Mesodermal cell (in vitro differentiated cells): Measurements from ENCODE around the gene RYR3. TPM values are rescaled to one million over a fixed set of nuclear protein-coding genes. Genes with fewer than 3 reads are reported as not detected.

Experiments
- H3K27ac ChIP-seq: 2 replicates; pipeline ENCODE4 v1.7.0; 2013; ENCODE audit warnings: mild to moderate bottlenecking, low read depth, low read length, moderate library complexity; ENCODE audit not compliant: severe bottlenecking
- H3K36me3 ChIP-seq: 2 replicates; pipeline ENCODE4 v1.7.1; 2013; ENCODE audit warnings: mild to moderate bottlenecking, low read length, moderate library complexity; ENCODE audit not compliant: control insufficient read depth, insufficient read depth
- H3K4me1 ChIP-seq: one replicate; pipeline ENCODE4 v1.7.1; 2013; ENCODE audit warnings: mild to moderate bottlenecking, low read length; ENCODE audit not compliant: insufficient read depth, control insufficient read depth, poor library complexity, severe bottlenecking
- H3K4me3 ChIP-seq: 2 replicates; pipeline ENCODE4 v1.7.0; 2013; ENCODE audit warnings: low read length, control low read depth, mild to moderate bottlenecking; ENCODE audit not compliant: insufficient read depth, poor library complexity, severe bottlenecking; ENCODE audit errors: extremely low read depth
- H3K9me3 ChIP-seq: 2 replicates; pipeline ENCODE4 v1.7.1; 2013; ENCODE audit warnings: mild to moderate bottlenecking, low read length, moderate library complexity; ENCODE audit not compliant: control insufficient read depth
- WGBS, 2 experiments: methylation state at CpG; one replicate each; pipeline ENCODE4 v1.1.5; 2013; ENCODE audit warnings: missing lambda C conversion rate in 2 of 2; ENCODE audit not compliant: insufficient coverage in 2 of 2; 5-methylcytosine and 5-hydroxymethylcytosine counted together
- polyA plus RNA-seq, 2 experiments: library from polyadenylated mRNA; stranded (reverse); fragments of 50-300 nt; gene quantifications; one replicate each; pipeline ENCODE4 v1.2.3, GENCODE V29; 2013

Gene RYR3
- 1.5 TPM for polyA plus RNA-seq (2013, experiment 1 of 2)
- 1.2 TPM for polyA plus RNA-seq (2013, experiment 2 of 2)

DNA sequence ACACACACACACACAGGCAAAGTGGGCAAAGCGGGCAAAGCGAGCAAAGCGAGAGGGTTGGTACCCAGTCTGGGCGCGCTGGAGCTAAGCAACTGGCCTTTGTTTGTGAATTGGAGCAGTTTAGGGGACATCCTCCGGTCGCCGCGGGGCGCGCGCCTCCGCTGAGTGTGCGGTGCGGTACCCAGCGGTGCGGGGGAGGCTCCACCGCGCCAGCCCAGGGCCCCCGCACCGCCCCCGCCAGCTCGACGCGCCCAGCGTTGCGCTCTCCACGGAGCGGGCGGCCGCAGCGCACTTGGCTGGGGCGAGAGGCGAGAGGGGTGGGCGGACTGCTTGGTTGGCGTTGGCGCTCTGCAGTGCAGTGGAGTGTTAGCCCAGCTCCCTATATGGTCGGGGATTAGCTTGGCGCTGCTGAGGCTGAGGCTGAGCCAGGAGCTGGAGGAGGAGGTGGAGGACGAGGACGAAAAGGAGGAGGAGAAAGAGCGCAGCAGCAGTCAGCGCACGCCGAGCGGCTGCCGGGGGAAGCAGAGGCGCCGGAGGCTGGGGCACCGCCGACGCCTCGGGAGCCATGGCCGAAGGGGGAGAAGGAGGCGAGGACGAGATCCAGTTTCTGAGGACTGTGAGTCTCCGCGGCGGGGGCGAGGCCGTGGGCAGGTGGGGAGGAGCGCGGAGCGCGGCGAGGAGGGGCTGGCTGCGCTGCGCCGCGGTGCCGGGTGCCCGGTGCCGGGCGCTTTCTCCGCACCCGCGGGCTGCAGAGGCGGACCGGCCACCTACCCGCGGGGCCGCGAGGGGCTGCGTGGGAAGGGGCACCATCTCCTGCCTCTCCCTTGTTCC lies at the start of gene RYR3:
TSS of gene RYR3 (plus strand) at position 487 of the 831 bp plus-strand sequence. CDS start at position 566, 79 bp downstream.
- no peak within 1 kb of the TSS for H3K27ac ChIP-seq
- WGBS, 2 experiments, result 0 to 1% methylated on average over 51 to 73 of the region's 84 CpGs
- H3K4me3 ChIP-seq, result peak within 1 kb of the TSS; percentile 46
- H3K4me1 ChIP-seq, result no peaks in the 10 kb centered on the region
- no peaks in the 10 kb centered on the region for H3K9me3 ChIP-seq
- H3K36me3 ChIP-seq, result no peaks in the 10 kb centered on the region

DNA sequence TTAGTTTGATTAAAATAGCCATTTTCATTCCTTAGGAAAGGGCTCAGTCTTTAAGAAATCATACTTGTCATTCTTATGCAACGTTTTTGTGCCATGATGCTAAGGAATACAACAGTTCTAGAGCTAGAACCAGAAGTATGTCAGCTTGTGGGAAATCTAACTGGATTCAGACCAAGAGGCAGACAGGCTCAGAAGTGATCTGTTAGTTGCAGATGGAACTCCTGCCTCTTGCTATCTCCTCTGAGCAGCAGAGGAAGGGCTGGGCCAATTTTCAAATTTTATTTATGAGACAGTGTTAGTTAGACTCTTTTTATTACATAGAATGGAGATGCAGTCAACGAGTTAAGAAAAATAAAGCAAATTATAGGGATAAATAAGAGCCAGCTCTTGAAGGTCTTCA lies 48.5 kb upstream of the RYR3 start:
- Histone ChIP-seq H3K36me3 (no peaks in the 10 kb centered on the region), H3K4me3 (no peak overlapping the region), H3K4me1 (no peaks in the 10 kb centered on the region), H3K9me3 (no peaks in the 10 kb centered on the region), H3K27ac (no peak overlapping the region)
- WGBS, 2 experiments, result 78 to 83% methylated on average over 1 of the region's 2 CpGs

DNA sequence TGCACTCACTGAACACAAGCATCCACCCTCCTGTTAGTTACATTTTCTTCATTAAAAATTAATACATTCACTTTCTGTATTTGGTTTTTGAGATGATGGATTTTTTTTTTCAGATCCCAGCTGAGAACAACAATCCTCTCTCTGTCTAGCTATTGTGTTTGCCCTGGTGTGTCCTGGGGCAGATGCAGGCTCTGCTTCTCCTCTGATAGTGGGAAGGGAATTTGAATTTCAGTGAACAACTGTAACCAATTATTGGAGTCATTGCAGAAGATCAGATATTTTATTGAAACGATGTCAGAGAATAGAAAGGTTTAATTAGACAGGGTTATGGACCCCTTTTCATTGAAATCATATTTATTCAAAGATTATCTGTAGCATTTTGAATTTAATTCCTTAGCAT lies 33.1 kb upstream of the RYR3 start:
- no CpG with 5 or more reads among the region's 1 CpG for WGBS, 2 experiments
- Histone ChIP-seq H3K9me3 (peaks cover 10% of the 10 kb centered on the region), H3K4me1 (peaks cover 11% of the 10 kb centered on the region), H3K27ac (no peak overlapping the region), H3K36me3 (no peaks in the 10 kb centered on the region), H3K4me3 (no peak overlapping the region)

DNA sequence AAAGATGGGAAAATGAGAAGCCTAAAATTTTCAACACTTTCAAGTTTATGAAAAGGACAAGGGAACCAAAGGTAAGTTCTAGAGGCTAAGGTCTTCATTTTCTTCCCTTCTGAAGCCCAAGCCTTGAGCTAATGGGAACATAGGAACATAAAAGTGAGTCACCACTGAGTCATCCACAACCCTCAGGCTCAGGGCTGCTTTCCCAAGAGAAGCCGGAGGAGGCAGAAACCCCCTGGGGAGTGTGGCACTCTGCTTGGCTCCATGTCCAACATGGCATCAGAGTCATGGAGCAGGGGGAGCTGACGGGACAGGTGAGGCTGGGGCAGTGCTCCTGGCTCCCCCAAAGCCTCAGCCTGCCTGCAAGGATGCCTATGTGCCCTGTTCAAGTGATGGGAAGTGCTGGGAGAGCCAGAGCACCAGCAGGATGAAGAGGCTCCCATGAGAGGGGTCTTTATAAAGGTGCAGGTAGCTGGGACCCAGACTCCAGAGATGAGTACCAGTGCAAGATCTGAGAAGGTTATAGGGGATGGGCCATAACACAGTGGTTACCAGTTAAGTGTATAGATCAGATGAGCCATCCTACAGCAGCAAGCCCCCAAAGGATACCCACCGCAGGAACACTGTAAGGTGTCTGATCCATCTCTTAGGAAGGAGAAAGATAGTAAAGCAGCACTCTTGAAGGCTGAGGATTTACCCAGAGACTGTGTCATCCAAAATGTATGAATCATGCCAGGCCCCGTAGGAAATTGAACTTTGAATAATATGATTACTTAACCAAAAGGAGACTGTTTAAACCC lies 31.8 kb upstream of the RYR3 start:
- Histone ChIP-seq H3K4me3 (no peak overlapping the region), H3K27ac (peak overlapping the region; percentile 71), H3K36me3 (no peaks in the 10 kb centered on the region), H3K4me1 (peaks cover 11% of the 10 kb centered on the region), H3K9me3 (peaks cover 7% of the 10 kb centered on the region)
- WGBS, 2 experiments, result 25 to 66% methylated on average over 2 to 3 of the region's 4 CpGs

DNA sequence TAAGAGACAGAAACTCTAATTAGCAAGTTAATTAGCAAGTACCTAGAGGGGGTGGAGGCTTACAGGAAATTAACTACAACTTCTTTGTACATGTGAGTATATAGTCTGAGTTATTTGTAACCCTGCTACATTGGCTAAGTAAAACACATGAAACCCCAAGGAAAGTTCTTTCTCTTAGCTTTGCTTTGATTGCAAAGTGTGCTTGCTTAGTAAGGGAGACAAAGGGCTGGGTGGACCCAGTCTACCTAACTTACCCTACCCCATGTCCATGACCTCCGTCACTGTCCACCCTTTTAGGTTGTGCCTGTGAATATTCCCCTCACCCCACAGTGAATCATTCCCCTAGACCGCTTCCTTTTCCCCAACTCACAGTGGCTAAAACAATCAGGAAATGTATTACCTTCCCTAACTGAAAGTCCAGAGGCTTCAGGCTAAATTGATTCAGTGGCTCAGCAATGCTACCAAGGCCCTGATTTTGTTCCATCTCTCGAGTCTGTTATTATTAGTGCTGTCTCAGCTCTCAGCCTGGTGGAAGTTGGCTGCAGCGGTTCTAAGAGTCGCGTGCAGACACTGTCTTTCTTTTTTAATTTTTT lies 31.1 kb upstream of the RYR3 start:
- Histone ChIP-seq H3K36me3 (no peaks in the 10 kb centered on the region), H3K4me1 (peaks cover 11% of the 10 kb centered on the region), H3K27ac (peak overlapping the region; percentile 71), H3K4me3 (no peak overlapping the region), H3K9me3 (peaks cover 4% of the 10 kb centered on the region)
- WGBS, 2 experiments, result 86 to 93% methylated on average over 3 of the region's 6 CpGs

DNA sequence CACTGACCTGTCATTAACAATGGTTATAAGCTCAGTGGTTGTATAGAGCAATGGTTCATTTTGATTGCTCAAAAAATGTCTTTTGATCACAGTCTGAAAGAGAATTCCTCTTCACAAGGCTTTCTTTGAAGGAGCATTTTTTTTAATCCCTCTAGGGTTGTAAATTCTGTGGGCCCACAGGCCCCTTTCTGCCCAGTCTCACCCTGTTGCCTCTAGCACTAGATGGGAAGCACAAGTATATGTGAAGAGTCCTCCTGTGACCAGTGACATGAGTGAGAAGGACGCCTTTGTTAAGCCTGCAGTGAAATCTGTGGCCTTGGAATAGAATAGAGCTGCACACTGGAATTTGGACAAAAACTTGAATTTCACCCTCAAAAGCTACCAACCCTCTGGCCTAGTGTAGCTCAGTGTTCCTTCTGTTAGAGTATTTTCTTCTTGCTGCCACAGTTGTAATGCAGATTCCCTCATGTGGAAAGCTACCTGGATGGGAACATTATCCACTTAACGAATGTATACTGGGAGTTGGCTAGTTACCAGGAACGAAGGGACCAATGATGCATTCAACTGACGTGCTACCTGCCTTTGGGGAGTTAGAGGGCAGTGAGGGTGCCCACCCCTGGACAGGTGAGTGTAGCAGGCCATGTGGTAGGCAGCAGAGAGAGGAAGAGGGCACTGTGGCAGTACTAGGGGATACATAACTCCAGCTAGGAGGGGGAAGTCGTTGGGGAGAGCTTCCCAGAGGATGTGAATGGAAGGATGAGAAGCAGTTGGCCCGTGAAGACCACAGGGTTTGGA lies 28.3 kb upstream of the RYR3 start:
- H3K4me3 ChIP-seq, result no peak overlapping the region
- WGBS, 2 experiments, result 77 to 97% methylated on average over 5 of the region's 6 CpGs
- H3K27ac ChIP-seq, result no peak overlapping the region
- H3K36me3 ChIP-seq, result no peaks in the 10 kb centered on the region
- H3K4me1 ChIP-seq, result peaks cover 11% of the 10 kb centered on the region
- H3K9me3 ChIP-seq, result no peaks in the 10 kb centered on the region

DNA sequence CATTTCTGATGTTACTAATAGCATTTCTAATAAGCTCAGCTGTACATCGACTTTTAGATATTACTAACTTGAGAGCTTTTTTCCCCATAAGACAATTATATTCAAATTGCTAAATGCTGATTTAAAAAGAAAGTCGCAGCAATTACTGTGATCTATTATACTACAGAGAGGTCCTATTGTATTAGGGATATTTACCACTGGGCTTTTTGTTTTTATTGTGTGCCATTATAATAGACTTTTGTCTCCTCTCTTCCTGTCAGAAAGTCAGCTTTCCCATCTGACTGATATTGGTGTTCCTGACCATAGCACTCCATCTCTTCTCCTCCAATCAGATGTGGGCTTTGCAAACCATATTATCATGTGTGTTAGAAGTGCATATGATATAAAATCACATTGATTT lies 27.2 kb upstream of the RYR3 start:
- WGBS, 2 experiments, result 100% methylated on average over 1 of the region's 2 CpGs; no CpG with 5 or more reads in 1 of the 2 experiments
- no peak overlapping the region for H3K4me3 ChIP-seq
- H3K9me3 ChIP-seq, result no peaks in the 10 kb centered on the region
- no peaks in the 10 kb centered on the region for H3K36me3 ChIP-seq
- H3K27ac ChIP-seq, result no peak overlapping the region
- H3K4me1 ChIP-seq, result peaks cover 11% of the 10 kb centered on the region

DNA sequence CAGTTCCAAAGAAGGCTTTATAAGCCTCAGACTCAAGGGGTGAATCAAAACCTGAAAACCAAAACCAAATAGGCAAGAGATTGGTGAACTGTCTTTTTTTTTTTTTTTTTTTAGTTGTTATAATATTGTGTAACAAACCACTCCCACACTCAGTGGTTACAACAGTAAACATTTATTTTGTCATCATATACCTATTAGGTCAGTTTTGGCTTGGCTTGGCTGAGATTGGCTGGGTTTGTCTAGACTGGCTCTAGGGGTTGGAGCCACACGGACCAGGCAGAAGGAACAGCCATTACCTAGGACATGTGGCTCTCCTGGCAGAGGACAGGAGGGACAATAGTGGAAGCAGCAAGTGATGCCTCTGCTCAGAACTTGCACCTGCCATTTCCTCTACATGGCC lies 26.4 kb upstream of the RYR3 start:
- no peak overlapping the region for H3K4me3 ChIP-seq

DNA sequence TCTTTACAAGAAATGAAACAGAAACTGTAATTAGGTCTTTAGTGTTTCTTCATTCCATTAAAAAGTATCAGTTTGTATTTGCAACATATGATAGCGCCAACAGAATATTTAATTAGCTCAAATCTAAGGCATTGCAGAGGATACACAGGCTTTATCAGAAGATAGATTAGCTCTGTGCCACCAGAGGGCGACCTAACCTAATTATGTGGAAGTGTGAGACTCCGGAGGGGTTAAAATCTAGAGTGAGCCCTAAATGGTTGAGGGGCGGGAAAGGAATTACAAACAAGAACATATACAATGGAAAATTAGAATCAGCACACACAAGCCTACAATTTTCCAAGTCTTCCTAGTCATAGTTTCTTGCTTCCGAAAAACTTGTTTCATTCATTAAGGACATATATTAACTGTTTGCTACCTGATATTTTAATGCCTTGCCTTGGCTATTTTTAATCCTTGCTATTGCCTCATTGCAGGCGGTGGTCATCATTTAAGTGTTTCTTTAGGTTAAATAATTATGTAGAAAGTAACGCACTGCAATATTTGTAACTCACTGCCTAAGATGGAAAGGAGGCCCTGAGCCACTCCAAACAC lies 18.0 kb upstream of the RYR3 start:
- H3K27ac ChIP-seq, result no peak overlapping the region
- 50 to 57% methylated on average over 1 to 2 of the region's 7 CpGs for WGBS, 2 experiments
- peaks cover 15% of the 10 kb centered on the region for H3K4me1 ChIP-seq
- H3K9me3 ChIP-seq, result no peaks in the 10 kb centered on the region
- H3K4me3 ChIP-seq, result no peak overlapping the region
- H3K36me3 ChIP-seq, result no peaks in the 10 kb centered on the region

More for the DNA sequence above, 26.4 kb upstream of the RYR3 start:
- H3K36me3 ChIP-seq, result no peaks in the 10 kb centered on the region
- no peak overlapping the region for H3K27ac ChIP-seq
- no peaks in the 10 kb centered on the region for H3K9me3 ChIP-seq
- WGBS, 2 experiments, result 100% methylated on average over 1 of the region's 1 CpG; no CpG with 5 or more reads in 1 of the 2 experiments
- H3K4me1 ChIP-seq, result peaks cover 6% of the 10 kb centered on the region
